HTERT RPE-1 (cell line): ENCODE results near the gene SOD1.

Experiments used
- in situ Hi-C: fragments of 300-500 bp; cut with MboI; formaldehyde crosslinking; loops from 4 replicates; pipeline ENCODE4 v1.14.3; 2020; ENCODE audit warnings: low sequenced_read_pairs

SOD1 gene

GRCh38 chr21:31678478-31678877 lies 19.0 kb downstream of the SOD1 start:
- in situ Hi-C loops = no loop called here

GRCh38 chr21:31682620-31683019 lies 23.1 kb downstream of the SOD1 start:
- in situ Hi-C loops = no loop called here

- in situ Hi-C loops = no loop called here
Measured at GRCh38 chr21:31683029-31683428, 23.5 kb downstream of the SOD1 start.

GRCh38 chr21:31684918-31685317 lies 25.4 kb downstream of the SOD1 start:
- in situ Hi-C loops = no loop called here

- in situ Hi-C loops = no loop called here
Measured at GRCh38 chr21:31686272-31686915, 26.9 kb downstream of the SOD1 start.

- in situ Hi-C loops = no loop called here
Measured at GRCh38 chr21:31687108-31687507, 27.6 kb downstream of the SOD1 start.

GRCh38 chr21:31688603-31689368 lies 29.3 kb downstream of the SOD1 start:
- in situ Hi-C loops = no loop called here

- in situ Hi-C loops = no loop called here
Measured at GRCh38 chr21:31693222-31693621, 33.7 kb downstream of the SOD1 start.

- in situ Hi-C loops = no loop called here
Measured at GRCh38 chr21:31696424-31696823, 36.9 kb downstream of the SOD1 start.

GRCh38 chr21:31698461-31698860 lies 39.0 kb downstream of the SOD1 start:
- in situ Hi-C loops = no loop called here

GRCh38 chr21:31700040-31700439 lies 40.5 kb downstream of the SOD1 start:
- in situ Hi-C loops = no loop called here

GRCh38 chr21:31706562-31706961 lies 47.1 kb downstream of the SOD1 start:
- in situ Hi-C loops = no loop called here

GRCh38 chr21:31707499-31707898 lies 48.0 kb downstream of the SOD1 start:
- in situ Hi-C loops = no loop called here

GRCh38 chr21:31708541-31708940 lies 49.0 kb downstream of the SOD1 start:
- in situ Hi-C loops = no loop called here

GRCh38 chr21:31710586-31710985 lies 51.1 kb downstream of the SOD1 start:
- in situ Hi-C loops = no loop called here

GRCh38 chr21:31711326-31711725 lies 51.8 kb downstream of the SOD1 start:
- in situ Hi-C loops = no loop called here

GRCh38 chr21:31711745-31712285 lies 52.3 kb downstream of the SOD1 start:
- in situ Hi-C loops = no loop called here

- in situ Hi-C loops = no loop called here
Measured at GRCh38 chr21:31713115-31713514, 53.6 kb downstream of the SOD1 start.

- in situ Hi-C loops = no loop called here
Measured at GRCh38 chr21:31713973-31714740, 54.7 kb downstream of the SOD1 start.

GRCh38 chr21:31714741-31715365 lies 55.4 kb downstream of the SOD1 start:
- in situ Hi-C loops = no loop called here

- in situ Hi-C loops = no loop called here
Measured at GRCh38 chr21:31716106-31716505, 56.6 kb downstream of the SOD1 start.
